ENCODE measurements around the gene BEAN1.

GRCh38 chr16:66507731-66508239, 80.7 kb downstream of the BEAN1 start:
- TF ChIP-seq POLR2A (IDR thresholded peaks at IDR 0.05) (no peak), POLR2AphosphoS5 (IDR thresholded peaks at IDR 0.05) (no peak)
- TF ChIP-seq, protein P1, sequence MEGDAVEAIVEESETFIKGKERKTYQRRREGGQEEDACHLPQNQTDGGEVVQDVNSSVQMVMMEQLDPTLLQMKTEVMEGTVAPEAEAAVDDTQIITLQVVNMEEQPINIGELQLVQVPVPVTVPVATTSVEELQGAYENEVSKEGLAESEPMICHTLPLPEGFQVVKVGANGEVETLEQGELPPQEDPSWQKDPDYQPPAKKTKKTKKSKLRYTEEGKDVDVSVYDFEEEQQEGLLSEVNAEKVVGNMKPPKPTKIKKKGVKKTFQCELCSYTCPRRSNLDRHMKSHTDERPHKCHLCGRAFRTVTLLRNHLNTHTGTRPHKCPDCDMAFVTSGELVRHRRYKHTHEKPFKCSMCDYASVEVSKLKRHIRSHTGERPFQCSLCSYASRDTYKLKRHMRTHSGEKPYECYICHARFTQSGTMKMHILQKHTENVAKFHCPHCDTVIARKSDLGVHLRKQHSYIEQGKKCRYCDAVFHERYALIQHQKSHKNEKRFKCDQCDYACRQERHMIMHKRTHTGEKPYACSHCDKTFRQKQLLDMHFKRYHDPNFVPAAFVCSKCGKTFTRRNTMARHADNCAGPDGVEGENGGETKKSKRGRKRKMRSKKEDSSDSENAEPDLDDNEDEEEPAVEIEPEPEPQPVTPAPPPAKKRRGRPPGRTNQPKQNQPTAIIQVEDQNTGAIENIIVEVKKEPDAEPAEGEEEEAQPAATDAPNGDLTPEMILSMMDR (IDR thresholded peaks at IDR 0.05): no peak
